HL-60/S4 treated with phorbol 12-myristate 13-acetate at 8.2 ng/mL for 4 days and 3 days (cell line): ENCODE data around the gene OXCT2.
"Not testable (repeated sequence)": the region's sequence is repeated elsewhere in the genome, so short reads cannot be mapped to it uniquely, and the experiment has no call there.

Experiments used
- in situ Hi-C: fragments of 300-500 bp; cut with MboI; formaldehyde crosslinking; loops from 2 replicates; pipeline ENCODE4 v1.15.0; 2022; ENCODE audit warnings: low sequenced_read_pairs

OXCT2 gene

GRCh38 chr1:39787964-39788363 is 16.8 kb upstream of the OXCT2 start:
- in situ Hi-C loops = not testable (repeated sequence)

GRCh38 chr1:39787468-39787867 is 16.3 kb upstream of the OXCT2 start:
- in situ Hi-C loops = no loop called here

GRCh38 chr1:39787108-39787375 is 15.9 kb upstream of the OXCT2 start:
- in situ Hi-C loops = not testable (repeated sequence)

GRCh38 chr1:39786303-39787107 is 15.4 kb upstream of the OXCT2 start:
- in situ Hi-C loops = not testable (repeated sequence)

- in situ Hi-C loops = not testable (repeated sequence)
These were observed 11.5 kb upstream of the OXCT2 start for GRCh38 chr1:39782685-39783084.

GRCh38 chr1:39782103-39782502 is 11.0 kb upstream of the OXCT2 start:
- in situ Hi-C loops = no loop called here

GRCh38 chr1:39781349-39781715 is 10.2 kb upstream of the OXCT2 start:
- in situ Hi-C loops = no loop called here

- in situ Hi-C loops = no loop called here
These were observed 8.7 kb upstream of the OXCT2 start for GRCh38 chr1:39779821-39780220.

GRCh38 chr1:39779137-39779536 is 8.0 kb upstream of the OXCT2 start:
- in situ Hi-C loops = no loop called here

GRCh38 chr1:39778463-39779099 is 7.4 kb upstream of the OXCT2 start:
- in situ Hi-C loops = not testable (repeated sequence)

- in situ Hi-C loops = not testable (repeated sequence)
These were observed 6.7 kb upstream of the OXCT2 start for GRCh38 chr1:39777896-39778295.

- in situ Hi-C loops = no loop called here
These were observed 6.2 kb upstream of the OXCT2 start for GRCh38 chr1:39777306-39777705.

GRCh38 chr1:39776886-39777285 is 5.7 kb upstream of the OXCT2 start:
- in situ Hi-C loops = no loop called here

GRCh38 chr1:39776400-39776713 is 5.2 kb upstream of the OXCT2 start:
- in situ Hi-C loops = no loop called here

- in situ Hi-C loops = not testable (repeated sequence)
These were observed 4.7 kb upstream of the OXCT2 start for GRCh38 chr1:39775676-39776399.

- in situ Hi-C loops = not testable (repeated sequence)
These were observed 4.0 kb upstream of the OXCT2 start for GRCh38 chr1:39775141-39775540.

- in situ Hi-C loops = not testable (repeated sequence)
These were observed 2.3 kb upstream of the OXCT2 start for GRCh38 chr1:39773369-39773979.

- in situ Hi-C loops = not testable (repeated sequence)
These were observed 787 bp downstream of the OXCT2 start for GRCh38 chr1:39770100-39771021.

GRCh38 chr1:39769502-39769901 is 1.6 kb downstream of the OXCT2 start:
- in situ Hi-C loops = not testable (repeated sequence)

- in situ Hi-C loops = not testable (repeated sequence)
These were observed 4.7 kb downstream of the OXCT2 start for GRCh38 chr1:39766466-39766865.

- in situ Hi-C loops = not testable (repeated sequence)
These were observed 6.6 kb downstream of the OXCT2 start for GRCh38 chr1:39764512-39764911.
